Liver (tissue), 9 donors: Measurements from ENCODE around the gene N4BP3. TPM values are rescaled to one million over a fixed set of nuclear protein-coding genes. Genes with fewer than 3 reads are reported as not detected.

Experiments
- DNase-seq: peaks from one replicate; pipeline ENCODE4 v3.0.0-alpha.2; 2017; ENCODE audit warnings: low spot score
- H3K27ac ChIP-seq, 2 donors: one replicate each; pipeline ENCODE4 v1.7.0; 2013; ENCODE audit warnings: inconsistent platforms in 2 of 2, low read length in 2 of 2, control low read depth in 1 of 2, low read depth in 1 of 2, mild to moderate bottlenecking in 1 of 2
- H3K27me3 ChIP-seq, 4 donors: one replicate each; pipeline versions ENCODE4 v1.6.1 to v1.7.0; 2013; ENCODE audit warnings: low read length in 3 of 4, inconsistent platforms in 1 of 4, mild to moderate bottlenecking in 1 of 4, moderate library complexity in 1 of 4; ENCODE audit not compliant: control insufficient read depth in 4 of 4, insufficient read depth in 4 of 4
- H3K36me3 ChIP-seq, 4 donors: one replicate each; pipeline versions ENCODE4 v1.6.1 to v1.7.0; 2013; ENCODE audit warnings: low read length in 3 of 4, mild to moderate bottlenecking in 3 of 4, low read depth in 1 of 4, moderate library complexity in 1 of 4; ENCODE audit not compliant: control insufficient read depth in 4 of 4, insufficient read depth in 3 of 4
- H3K4me1 ChIP-seq, 4 donors: one replicate each; pipeline versions ENCODE4 v1.6.1 to v1.7.0; 2013; ENCODE audit warnings: low read length in 3 of 4, mild to moderate bottlenecking in 3 of 4, moderate library complexity in 1 of 4; ENCODE audit not compliant: control insufficient read depth in 4 of 4, insufficient read depth in 4 of 4
- H3K4me3 ChIP-seq, 3 donors: one replicate each; pipeline versions ENCODE4 v1.6.1 to v1.7.0; 2013; ENCODE audit warnings: low read length in 3 of 3, control low read depth in 1 of 3, low read depth in 1 of 3, mild to moderate bottlenecking in 1 of 3
- H3K9ac ChIP-seq, 2 donors: one replicate each; pipeline ENCODE4 v1.7.0; 2013; ENCODE audit warnings: low read length in 2 of 2, mild to moderate bottlenecking in 2 of 2, moderate library complexity in 2 of 2, control low read depth in 1 of 2, low read depth in 1 of 2
- H3K9me3 ChIP-seq, 4 donors: one replicate each; pipeline versions ENCODE4 v1.6.1 to v1.7.0; 2013; ENCODE audit warnings: low read length in 3 of 4; ENCODE audit not compliant: control insufficient read depth in 4 of 4
- EGR1 ChIP-seq, 2 donors: IDR thresholded peaks; 2 replicates each; pipeline ENCODE4 v1.6.1; 2016 to 2018; ENCODE audit warnings: antibody characterized with exemption in 2 of 2, low read depth in 2 of 2
- FOXA2 ChIP-seq: IDR thresholded peaks from 2 replicates; pipeline ENCODE4 v1.6.1; 2016; ENCODE audit warnings: antibody characterized with exemption
- GABPA ChIP-seq, 2 donors: IDR thresholded peaks in 1 of 2; conservative IDR thresholded peaks in 1 of 2; 2 replicates each; pipeline ENCODE4 v1.6.1; 2016; ENCODE audit warnings: antibody characterized with exemption in 2 of 2, mild to moderate bottlenecking in 1 of 2, moderate library complexity in 1 of 2
- HNF4A ChIP-seq, 2 donors: conservative IDR thresholded peaks; 2 replicates each; pipeline ENCODE4 v1.6.1; 2016; ENCODE audit warnings: antibody characterized with exemption in 2 of 2, mild to moderate bottlenecking in 2 of 2
- HNF4G ChIP-seq: IDR thresholded peaks from 2 replicates; pipeline ENCODE4 v1.6.1; 2016; ENCODE audit warnings: antibody characterized with exemption
- JUND ChIP-seq, 2 donors: IDR thresholded peaks; 2 replicates each; pipeline ENCODE4 v1.6.1; 2016; ENCODE audit warnings: antibody characterized with exemption in 2 of 2
- RXRA ChIP-seq, 2 donors: IDR thresholded peaks; 2 replicates each; pipeline ENCODE4 v1.6.1; 2017 to 2018; ENCODE audit warnings: antibody characterized with exemption in 2 of 2, mild to moderate bottlenecking in 1 of 2
- SP1 ChIP-seq: IDR thresholded peaks from 2 replicates; pipeline ENCODE4 v1.6.1; 2018; ENCODE audit warnings: antibody characterized with exemption, mild to moderate bottlenecking
- YY1 ChIP-seq: IDR thresholded peaks from 2 replicates; pipeline ENCODE4 v1.6.1; 2016; ENCODE audit warnings: antibody characterized with exemption, mild to moderate bottlenecking
- WGBS: extraction: QIAGEN DNeasy Blood & Tissue Kit; methylation state at CpG from one replicate; pipeline ENCODE4 v1.1.7; 2013; 5-methylcytosine and 5-hydroxymethylcytosine counted together
- polyA plus RNA-seq, 2 donors: library from polyadenylated mRNA; stranded (reverse) in 1 of 2; unstranded in 1 of 2; fragments of 200-250 nt in 1 of 2; fragments of >200 nt in 1 of 2; fragmentation: Nextera tagmentation in 1 of 2; extraction: Ambion mirVana in 1 of 2; gene quantifications; one replicate each; pipeline versions ENCODE4 v1.2.1 to v1.2.3, GENCODE V29; 2013 to 2015
- total RNA-seq, 2 donors: library from RNA; depleted of rRNA; stranded (reverse); fragments of >200 nt; gene quantifications; one replicate each; pipeline ENCODE4 v1.2.3, GENCODE V29; 2014
- TF ChIP-seq, protein P1 (sequence below): IDR thresholded peaks from 2 replicates; pipeline ENCODE4 v1.6.1; 2016; ENCODE audit warnings: antibody characterized with exemption
- TF ChIP-seq, protein P2 (sequence below): IDR thresholded peaks from 2 replicates; pipeline ENCODE4 v1.6.1; 2016; ENCODE audit warnings: antibody characterized with exemption
- TF ChIP-seq, protein P3 (sequence below): IDR thresholded peaks from 2 replicates; pipeline ENCODE4 v1.6.1; 2016; ENCODE audit warnings: antibody characterized with exemption, mild to moderate bottlenecking
- TF ChIP-seq, protein P4 (sequence below): fragments of 150-350 bp; IDR thresholded peaks from 2 replicates; pipeline ENCODE4 v1.5.1; 2017; ENCODE audit warnings: improper control_type of control experiment, low read depth, low read length; ENCODE audit not compliant: missing input control
- donor health status: healthy.
- donor health status: healthy.
- donor health status: healthy.
- donor health status: healthy.
- donor health status: healthy.

The N4BP3 gene
- total and polyA plus RNA-seq, 4 donors, result 0.06 to 0.28 (median 0.08) TPM; not detected in 1

DNA sequence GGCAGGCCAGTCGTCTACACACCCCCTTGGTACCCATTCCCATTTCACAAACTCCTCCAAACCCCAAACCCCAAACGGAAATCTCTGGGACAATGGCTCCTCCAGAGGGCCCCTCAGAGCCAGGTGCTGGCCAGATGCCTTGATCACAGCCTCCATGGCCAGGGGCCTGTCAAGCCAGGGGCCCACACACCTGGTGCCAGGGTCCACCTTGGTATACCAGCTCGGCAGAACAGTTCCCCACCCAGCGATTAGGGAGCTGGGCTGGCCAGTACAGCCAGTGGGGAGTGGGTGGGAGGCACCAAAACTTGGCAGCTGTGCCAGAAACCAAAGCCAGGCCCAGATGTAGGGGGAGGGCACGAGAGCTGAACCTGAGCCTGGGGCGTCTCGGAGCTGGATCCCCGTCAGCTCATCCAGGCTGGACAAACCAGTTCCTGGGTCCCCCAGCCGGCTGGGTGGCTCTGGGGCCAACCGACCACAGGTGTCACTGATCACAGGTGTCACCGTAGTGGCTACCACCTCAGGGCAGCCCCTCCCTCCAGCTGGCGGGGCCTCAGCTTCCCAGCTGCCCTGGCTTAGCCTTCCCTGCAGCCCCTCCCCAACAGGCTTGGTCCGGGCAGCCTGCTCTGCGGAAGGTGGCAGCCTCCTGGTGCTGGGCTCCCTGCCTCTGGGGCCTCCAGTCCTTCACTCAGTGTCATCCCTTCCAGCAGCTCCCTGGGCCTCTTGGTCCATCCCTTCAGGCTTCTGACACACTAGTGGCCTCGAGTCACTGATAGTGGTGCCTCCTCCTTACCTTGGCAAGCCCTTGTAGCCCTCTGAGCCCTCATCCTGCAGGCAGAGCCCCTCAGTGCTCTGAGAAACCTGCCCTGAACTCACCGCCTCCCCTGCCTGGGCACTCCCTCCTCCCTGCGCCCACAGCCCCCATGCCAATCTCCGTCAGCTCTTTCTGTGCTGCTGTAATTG is 10.9 kb downstream of the N4BP3 start:
- no peaks in the 10 kb centered on the region for H3K27me3 ChIP-seq
- WGBS, result 85% methylated on average over 18 of the region's 18 CpGs
- DNase-seq, result no peak

More for the DNA sequence above, 10.9 kb downstream of the N4BP3 start:
- H3K9me3 ChIP-seq, result no peaks in the 10 kb centered on the region
- peaks cover 0 to 4% (median 0%) of the 10 kb centered on the region in 4 donors for H3K4me1 ChIP-seq
- no peak overlapping the region for H3K9ac ChIP-seq
- H3K4me3 ChIP-seq, result no peak overlapping the region
- no peaks in the 10 kb centered on the region for H3K36me3 ChIP-seq
- TF ChIP-seq GABPA (IDR thresholded peaks at IDR 0.05 in 1 of 2, conservative IDR thresholded peaks at IDR 0.05 in 1 of 2) (no peak), RXRA (IDR thresholded peaks at IDR 0.05) (no peak), SP1 (no peak), JUND (IDR thresholded peaks at IDR 0.05) (no peak), YY1 (no peak), FOXA2 (no peak), HNF4A (conservative IDR thresholded peaks at IDR 0.05) (no peak), EGR1 (IDR thresholded peaks at IDR 0.05; ENCODE audit: low read depth in 2 of 2) (no peak), HNF4G (no peak)
- TF ChIP-seq, protein P1, sequence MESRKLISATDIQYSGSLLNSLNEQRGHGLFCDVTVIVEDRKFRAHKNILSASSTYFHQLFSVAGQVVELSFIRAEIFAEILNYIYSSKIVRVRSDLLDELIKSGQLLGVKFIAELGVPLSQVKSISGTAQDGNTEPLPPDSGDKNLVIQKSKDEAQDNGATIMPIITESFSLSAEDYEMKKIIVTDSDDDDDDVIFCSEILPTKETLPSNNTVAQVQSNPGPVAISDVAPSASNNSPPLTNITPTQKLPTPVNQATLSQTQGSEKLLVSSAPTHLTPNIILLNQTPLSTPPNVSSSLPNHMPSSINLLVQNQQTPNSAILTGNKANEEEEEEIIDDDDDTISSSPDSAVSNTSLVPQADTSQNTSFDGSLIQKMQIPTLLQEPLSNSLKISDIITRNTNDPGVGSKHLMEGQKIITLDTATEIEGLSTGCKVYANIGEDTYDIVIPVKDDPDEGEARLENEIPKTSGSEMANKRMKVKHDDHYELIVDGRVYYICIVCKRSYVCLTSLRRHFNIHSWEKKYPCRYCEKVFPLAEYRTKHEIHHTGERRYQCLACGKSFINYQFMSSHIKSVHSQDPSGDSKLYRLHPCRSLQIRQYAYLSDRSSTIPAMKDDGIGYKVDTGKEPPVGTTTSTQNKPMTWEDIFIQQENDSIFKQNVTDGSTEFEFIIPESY, result no peak
- TF ChIP-seq, protein P2, sequence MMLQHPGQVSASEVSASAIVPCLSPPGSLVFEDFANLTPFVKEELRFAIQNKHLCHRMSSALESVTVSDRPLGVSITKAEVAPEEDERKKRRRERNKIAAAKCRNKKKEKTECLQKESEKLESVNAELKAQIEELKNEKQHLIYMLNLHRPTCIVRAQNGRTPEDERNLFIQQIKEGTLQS, result no peak
- TF ChIP-seq, protein P3, sequence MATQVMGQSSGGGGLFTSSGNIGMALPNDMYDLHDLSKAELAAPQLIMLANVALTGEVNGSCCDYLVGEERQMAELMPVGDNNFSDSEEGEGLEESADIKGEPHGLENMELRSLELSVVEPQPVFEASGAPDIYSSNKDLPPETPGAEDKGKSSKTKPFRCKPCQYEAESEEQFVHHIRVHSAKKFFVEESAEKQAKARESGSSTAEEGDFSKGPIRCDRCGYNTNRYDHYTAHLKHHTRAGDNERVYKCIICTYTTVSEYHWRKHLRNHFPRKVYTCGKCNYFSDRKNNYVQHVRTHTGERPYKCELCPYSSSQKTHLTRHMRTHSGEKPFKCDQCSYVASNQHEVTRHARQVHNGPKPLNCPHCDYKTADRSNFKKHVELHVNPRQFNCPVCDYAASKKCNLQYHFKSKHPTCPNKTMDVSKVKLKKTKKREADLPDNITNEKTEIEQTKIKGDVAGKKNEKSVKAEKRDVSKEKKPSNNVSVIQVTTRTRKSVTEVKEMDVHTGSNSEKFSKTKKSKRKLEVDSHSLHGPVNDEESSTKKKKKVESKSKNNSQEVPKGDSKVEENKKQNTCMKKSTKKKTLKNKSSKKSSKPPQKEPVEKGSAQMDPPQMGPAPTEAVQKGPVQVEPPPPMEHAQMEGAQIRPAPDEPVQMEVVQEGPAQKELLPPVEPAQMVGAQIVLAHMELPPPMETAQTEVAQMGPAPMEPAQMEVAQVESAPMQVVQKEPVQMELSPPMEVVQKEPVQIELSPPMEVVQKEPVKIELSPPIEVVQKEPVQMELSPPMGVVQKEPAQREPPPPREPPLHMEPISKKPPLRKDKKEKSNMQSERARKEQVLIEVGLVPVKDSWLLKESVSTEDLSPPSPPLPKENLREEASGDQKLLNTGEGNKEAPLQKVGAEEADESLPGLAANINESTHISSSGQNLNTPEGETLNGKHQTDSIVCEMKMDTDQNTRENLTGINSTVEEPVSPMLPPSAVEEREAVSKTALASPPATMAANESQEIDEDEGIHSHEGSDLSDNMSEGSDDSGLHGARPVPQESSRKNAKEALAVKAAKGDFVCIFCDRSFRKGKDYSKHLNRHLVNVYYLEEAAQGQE, result no peak
- TF ChIP-seq, protein P4, sequence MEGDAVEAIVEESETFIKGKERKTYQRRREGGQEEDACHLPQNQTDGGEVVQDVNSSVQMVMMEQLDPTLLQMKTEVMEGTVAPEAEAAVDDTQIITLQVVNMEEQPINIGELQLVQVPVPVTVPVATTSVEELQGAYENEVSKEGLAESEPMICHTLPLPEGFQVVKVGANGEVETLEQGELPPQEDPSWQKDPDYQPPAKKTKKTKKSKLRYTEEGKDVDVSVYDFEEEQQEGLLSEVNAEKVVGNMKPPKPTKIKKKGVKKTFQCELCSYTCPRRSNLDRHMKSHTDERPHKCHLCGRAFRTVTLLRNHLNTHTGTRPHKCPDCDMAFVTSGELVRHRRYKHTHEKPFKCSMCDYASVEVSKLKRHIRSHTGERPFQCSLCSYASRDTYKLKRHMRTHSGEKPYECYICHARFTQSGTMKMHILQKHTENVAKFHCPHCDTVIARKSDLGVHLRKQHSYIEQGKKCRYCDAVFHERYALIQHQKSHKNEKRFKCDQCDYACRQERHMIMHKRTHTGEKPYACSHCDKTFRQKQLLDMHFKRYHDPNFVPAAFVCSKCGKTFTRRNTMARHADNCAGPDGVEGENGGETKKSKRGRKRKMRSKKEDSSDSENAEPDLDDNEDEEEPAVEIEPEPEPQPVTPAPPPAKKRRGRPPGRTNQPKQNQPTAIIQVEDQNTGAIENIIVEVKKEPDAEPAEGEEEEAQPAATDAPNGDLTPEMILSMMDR, result no peak
- no peak overlapping the region for H3K27ac ChIP-seq
